Tibial nerve (tissue), 4 donors: ENCODE data around the gene ADK.

ENCODE experiments used
- EP300 ChIP-seq, 2 donors: sonication (generic); formaldehyde crosslinking; IDR thresholded peaks; one replicate each; pipeline ENCODE4 v1.6.1; 2017; ENCODE audit warnings: antibody characterized with exemption in 2 of 2, mild to moderate bottlenecking in 1 of 2
- TF ChIP-seq, protein P1 (sequence below), 5 experiments: fragments of 200-600 bp in 3 of 5; fragments of 450-650 bp in 2 of 5; sonication (generic) in 3 of 5; IDR thresholded peaks; one replicate each; pipeline ENCODE4 v1.5.1; 2016 to 2019; ENCODE audit warnings: antibody characterized with exemption in 5 of 5, mild to moderate bottlenecking in 3 of 5, moderate library complexity in 2 of 5

DNA sequence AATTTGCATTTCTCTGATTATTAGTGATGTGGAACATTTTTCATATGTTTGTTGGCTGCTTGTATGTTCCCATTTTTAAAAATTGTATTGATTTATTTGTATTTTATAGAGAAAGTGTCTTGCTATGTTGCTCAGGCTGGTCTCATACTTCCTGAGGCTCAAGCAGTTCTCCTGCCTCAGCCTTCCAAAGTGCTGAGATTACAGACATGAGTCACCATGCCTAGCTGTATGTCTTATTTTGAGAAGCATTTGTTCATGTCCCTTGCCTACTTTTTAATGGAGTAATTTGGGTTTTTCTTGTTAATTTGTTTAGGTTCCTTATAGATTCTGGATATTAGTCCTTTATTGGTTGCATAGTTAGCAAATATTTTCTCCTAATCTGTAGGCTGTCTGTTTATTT lies 461.2 kb downstream of the ADK start:
- TF ChIP-seq, protein P1, sequence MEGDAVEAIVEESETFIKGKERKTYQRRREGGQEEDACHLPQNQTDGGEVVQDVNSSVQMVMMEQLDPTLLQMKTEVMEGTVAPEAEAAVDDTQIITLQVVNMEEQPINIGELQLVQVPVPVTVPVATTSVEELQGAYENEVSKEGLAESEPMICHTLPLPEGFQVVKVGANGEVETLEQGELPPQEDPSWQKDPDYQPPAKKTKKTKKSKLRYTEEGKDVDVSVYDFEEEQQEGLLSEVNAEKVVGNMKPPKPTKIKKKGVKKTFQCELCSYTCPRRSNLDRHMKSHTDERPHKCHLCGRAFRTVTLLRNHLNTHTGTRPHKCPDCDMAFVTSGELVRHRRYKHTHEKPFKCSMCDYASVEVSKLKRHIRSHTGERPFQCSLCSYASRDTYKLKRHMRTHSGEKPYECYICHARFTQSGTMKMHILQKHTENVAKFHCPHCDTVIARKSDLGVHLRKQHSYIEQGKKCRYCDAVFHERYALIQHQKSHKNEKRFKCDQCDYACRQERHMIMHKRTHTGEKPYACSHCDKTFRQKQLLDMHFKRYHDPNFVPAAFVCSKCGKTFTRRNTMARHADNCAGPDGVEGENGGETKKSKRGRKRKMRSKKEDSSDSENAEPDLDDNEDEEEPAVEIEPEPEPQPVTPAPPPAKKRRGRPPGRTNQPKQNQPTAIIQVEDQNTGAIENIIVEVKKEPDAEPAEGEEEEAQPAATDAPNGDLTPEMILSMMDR (IDR thresholded peaks at IDR 0.05): no peak
- TF ChIP-seq EP300 (IDR thresholded peaks at IDR 0.05): no peak
